Lower leg skin (tissue), 4 donors: ENCODE data around the gene NFASC. TPM values are rescaled to one million over a fixed set of nuclear protein-coding genes. Genes with fewer than 3 reads are reported as not detected.

Source experiments
- DNase-seq, 2 donors: peaks; one replicate each; pipeline ENCODE4 v3.0.0-alpha.2; 2019; ENCODE audit warnings: low spot score in 2 of 2
- H3K4me3 ChIP-seq: fragments of 200-600 bp; sonication (generic); 2 replicates; pipeline ENCODE4 v1.5.1; 2017; ENCODE audit warnings: mild to moderate bottlenecking, low read depth; ENCODE audit not compliant: poor library complexity, severe bottlenecking
- POLR2A ChIP-seq, 2 donors: fragments of 450-650 bp; IDR thresholded peaks; one replicate each; pipeline ENCODE4 v1.6.1; 2016 to 2017; ENCODE audit warnings: antibody characterized with exemption in 2 of 2, mild to moderate bottlenecking in 1 of 2, moderate library complexity in 1 of 2
- WGBS, 2 donors: methylation state at CpG; one replicate each; pipeline ENCODE4 v1.1.5; 2018; 5-methylcytosine and 5-hydroxymethylcytosine counted together
- intact Hi-C: fragments of 100-400 bp; cut with DNase I; formaldehyde crosslinking; loops from one replicate; pipeline ENCODE4 v1.15.0; 2023; ENCODE audit warnings: low total_unique reads
- total RNA-seq, 4 donors: library from RNA; depleted of rRNA; stranded (reverse); fragments of >200 nt; gene quantifications; one replicate each; pipeline ENCODE4 v1.1.0, GENCODE V29; 2016
- TF ChIP-seq, protein P1 (sequence below), 3 donors: fragments of 450-650 bp; IDR thresholded peaks; one replicate each; pipeline ENCODE4 v1.5.1; 2016; ENCODE audit warnings: antibody characterized with exemption in 3 of 3, mild to moderate bottlenecking in 3 of 3, moderate library complexity in 2 of 3

The NFASC gene
- total RNA-seq, 4 donors from 2014 or later, result 10.2 to 17.2 (median 14.2) TPM

DNA sequence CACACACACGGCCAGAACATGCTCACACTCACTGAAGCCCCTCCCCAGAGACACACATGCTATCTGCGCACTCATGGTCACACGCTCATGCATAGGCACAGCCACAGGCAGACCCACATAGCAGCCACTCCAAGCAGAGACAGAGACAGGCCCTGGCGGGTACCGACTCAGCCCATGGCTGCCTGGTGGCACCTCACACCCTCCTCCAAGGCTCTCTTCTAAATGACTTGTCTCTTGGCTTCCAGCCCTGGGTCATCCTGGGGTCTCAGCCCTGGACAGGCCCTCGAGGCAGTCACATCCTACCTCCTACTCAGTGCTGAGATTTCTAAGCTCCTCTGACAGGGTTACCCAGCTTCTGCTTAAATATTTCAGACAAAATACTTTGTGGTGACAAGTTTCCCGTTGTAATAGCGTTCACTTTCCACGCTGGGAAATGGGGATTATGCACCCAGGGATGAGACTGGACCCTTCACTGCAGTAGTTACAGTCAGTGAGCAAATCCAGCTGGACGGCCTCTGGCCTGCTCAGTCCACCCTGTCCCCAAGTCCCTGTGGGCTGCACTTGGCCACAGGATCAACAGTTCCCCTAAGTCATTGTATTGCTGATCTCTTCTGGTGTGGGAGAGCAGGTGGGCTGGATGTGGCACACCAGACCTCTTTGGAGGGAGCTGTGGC is 2.9 kb upstream of the NFASC start:
- intact Hi-C loops, result loop anchor here (2.0 kb wide), 1 partner anchor 77 kb away; no protein-coding TSS in a partner anchor

DNA sequence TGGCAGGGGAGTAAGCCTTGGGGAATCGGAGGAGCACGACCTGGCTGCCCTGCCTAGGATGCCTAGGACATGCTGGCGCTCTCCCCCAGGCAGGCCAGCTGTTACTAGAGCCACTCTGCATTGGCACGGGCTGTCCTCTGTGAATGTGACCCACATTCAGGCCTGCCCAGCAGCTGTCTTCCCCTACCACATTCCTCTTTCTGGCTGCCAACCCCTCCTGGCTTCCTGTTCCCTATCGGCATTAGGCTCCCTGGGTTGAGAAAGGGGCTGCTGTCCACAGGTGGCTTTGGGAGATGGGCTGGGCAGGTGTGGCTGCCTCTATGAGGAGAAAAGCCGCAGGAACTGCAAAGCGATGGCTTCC is 2.3 kb upstream of the NFASC start:
- no peak overlapping the region for H3K4me3 ChIP-seq
- 62 to 66% methylated on average over 7 of the region's 7 CpGs for WGBS, 2 donors
- TF ChIP-seq, protein P1, sequence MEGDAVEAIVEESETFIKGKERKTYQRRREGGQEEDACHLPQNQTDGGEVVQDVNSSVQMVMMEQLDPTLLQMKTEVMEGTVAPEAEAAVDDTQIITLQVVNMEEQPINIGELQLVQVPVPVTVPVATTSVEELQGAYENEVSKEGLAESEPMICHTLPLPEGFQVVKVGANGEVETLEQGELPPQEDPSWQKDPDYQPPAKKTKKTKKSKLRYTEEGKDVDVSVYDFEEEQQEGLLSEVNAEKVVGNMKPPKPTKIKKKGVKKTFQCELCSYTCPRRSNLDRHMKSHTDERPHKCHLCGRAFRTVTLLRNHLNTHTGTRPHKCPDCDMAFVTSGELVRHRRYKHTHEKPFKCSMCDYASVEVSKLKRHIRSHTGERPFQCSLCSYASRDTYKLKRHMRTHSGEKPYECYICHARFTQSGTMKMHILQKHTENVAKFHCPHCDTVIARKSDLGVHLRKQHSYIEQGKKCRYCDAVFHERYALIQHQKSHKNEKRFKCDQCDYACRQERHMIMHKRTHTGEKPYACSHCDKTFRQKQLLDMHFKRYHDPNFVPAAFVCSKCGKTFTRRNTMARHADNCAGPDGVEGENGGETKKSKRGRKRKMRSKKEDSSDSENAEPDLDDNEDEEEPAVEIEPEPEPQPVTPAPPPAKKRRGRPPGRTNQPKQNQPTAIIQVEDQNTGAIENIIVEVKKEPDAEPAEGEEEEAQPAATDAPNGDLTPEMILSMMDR (IDR thresholded peaks at IDR 0.05), result no peak
- TF ChIP-seq POLR2A (IDR thresholded peaks at IDR 0.05), result no peak
- peak in 1 of 2 donors; percentile 69 for DNase-seq
- intact Hi-C loops, result loop anchor here (2.0 kb wide), 1 partner anchor 76 kb away; no protein-coding TSS in a partner anchor

More for the DNA sequence above, 2.9 kb upstream of the NFASC start:
- 60 to 61% methylated on average over 10 of the region's 10 CpGs for WGBS, 2 donors
- peak in 1 of 2 donors; percentile 52 for DNase-seq
- TF ChIP-seq POLR2A (IDR thresholded peaks at IDR 0.05), result no peak
- TF ChIP-seq, protein P1 (IDR thresholded peaks at IDR 0.05), result no peak
- H3K4me3 ChIP-seq, result no peak overlapping the region

DNA sequence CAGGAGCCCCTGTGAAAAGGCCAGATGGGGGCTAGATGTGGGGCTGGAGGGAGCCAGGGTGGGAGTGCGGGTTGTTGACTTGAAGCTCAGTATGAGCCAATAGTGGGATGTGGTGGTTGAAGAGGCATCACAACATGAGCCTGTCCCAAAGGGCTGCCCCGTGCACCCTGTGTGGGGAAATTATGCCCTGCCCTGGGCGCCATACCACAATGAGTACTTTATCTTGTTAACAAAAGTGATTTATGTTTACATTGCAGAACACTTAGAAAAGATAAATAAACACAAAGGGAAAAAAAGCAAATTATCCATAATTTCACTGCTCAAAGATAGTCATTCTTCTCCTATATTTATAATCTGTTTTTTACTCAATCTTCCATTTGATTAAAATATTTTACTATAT is 1.6 kb upstream of the NFASC start:
- intact Hi-C loops, result loop anchor here (2.0 kb wide), 1 partner anchor 76 kb away; no protein-coding TSS in a partner anchor
- DNase-seq, result peak in 1 of 2 donors; percentile 60
- 72 to 88% methylated on average over 3 of the region's 3 CpGs for WGBS, 2 donors
- TF ChIP-seq, protein P1 (IDR thresholded peaks at IDR 0.05), result no peak
- TF ChIP-seq POLR2A (IDR thresholded peaks at IDR 0.05), result no peak
- H3K4me3 ChIP-seq, result no peak overlapping the region

DNA sequence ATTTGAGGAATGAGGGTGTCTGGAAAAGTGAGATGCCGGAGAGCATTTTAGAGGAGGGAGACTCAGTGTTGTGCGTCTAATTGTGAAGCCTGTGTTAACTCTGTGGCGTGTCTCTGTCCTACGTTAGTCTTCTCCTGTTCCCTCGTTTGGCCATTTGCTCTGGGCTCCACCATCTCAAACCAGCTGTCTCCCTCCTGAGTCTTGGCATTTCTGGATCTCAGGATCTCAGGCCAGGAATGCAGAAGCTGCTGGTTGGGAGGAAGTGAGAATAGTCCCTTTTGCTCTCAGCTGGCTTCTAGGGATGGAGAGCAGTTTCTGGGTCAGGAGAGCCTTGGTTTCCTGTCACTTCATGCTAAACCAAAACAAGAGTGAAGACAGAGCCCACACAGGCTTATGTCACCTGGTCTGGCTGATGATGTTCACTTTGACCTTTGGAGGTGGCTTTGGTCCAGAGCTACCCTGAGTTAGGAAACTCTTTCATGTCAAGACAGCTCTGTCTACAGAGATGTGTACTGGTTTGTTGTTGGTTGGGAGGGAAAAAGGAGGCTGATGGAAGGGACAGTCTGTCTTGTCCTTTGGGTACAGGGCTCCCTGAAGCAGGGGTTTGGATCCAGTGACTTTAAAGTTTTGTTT is 859 bp downstream of the NFASC start:
- WGBS, 2 donors, result 84 to 90% methylated on average over 5 of the region's 5 CpGs
- DNase-seq, result no peak
- H3K4me3 ChIP-seq, result no peak overlapping the region
- TF ChIP-seq, protein P1 (IDR thresholded peaks at IDR 0.05), result no peak
- TF ChIP-seq POLR2A (IDR thresholded peaks at IDR 0.05), result no peak
- intact Hi-C loops, result no loop called here

DNA sequence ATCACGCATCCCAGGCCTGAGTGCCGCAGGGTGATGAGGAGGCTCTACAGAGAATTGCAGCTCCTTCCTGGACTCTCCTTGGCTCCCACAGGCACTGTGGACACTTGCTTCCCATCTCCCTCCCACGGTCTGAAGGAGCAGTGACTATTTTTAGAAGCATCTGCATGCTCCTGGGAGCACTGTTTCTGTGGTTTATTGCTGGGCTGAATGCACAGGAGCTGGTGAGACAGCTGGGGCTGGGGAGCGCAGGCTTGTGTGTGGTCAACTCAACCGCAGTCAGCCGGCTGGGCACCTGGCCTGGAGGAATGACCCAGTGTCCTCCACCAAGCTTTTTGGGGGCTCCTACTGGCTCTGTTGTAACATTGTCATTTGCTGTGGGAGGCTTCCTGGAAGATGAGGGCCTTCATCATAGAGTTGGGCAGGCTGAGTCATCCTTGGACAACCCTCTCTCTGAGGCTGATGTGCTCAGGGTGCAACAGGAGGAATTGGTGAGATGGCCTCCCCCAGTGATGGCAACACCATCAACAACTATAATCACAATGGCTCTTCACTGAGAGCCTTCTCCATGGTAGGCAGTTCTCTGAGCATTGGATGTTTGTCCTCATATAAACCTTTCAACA is 1.7 kb downstream of the NFASC start:
- WGBS, 2 donors, result 72 to 84% methylated on average over 6 of the region's 6 CpGs
- intact Hi-C loops, result no loop called here
- TF ChIP-seq, protein P1 (IDR thresholded peaks at IDR 0.05), result no peak
- TF ChIP-seq POLR2A (IDR thresholded peaks at IDR 0.05), result no peak
- H3K4me3 ChIP-seq, result no peak overlapping the region
- DNase-seq, result no peak
